MM.1S (cell line): Measurements from ENCODE around the gene GRIK1.

ENCODE experiments used
- DNase-seq: peaks from one replicate; pipeline ENCODE4 v3.0.0-alpha.2; 2015
- H2AFZ ChIP-seq: fragments of 300-600 bp; sonication (generic); 2 replicates; pipeline ENCODE4 v1.6.0; 2016; ENCODE audit warnings: antibody characterized with exemption, low read length
- H3F3A ChIP-seq: fragments of 300-600 bp; sonication (generic); 2 replicates; pipeline ENCODE4 v1.6.1; 2016; ENCODE audit warnings: mild to moderate bottlenecking, antibody characterized with exemption, low read length, moderate library complexity, mixed read lengths; ENCODE audit not compliant: insufficient read depth
- H3K27ac ChIP-seq: fragments of 300-600 bp; sonication (generic); 2 replicates; pipeline ENCODE4 v1.5.1; 2016; ENCODE audit warnings: mild to moderate bottlenecking, low read length
- H3K27me3 ChIP-seq: fragments of 300-600 bp; sonication (generic); replicated peaks from 2 replicates; pipeline ENCODE4 v1.6.0; 2016; ENCODE audit warnings: low read length; ENCODE audit not compliant: insufficient read depth
- H3K36me3 ChIP-seq: fragments of 300-600 bp; sonication (generic); replicated peaks from 2 replicates; pipeline ENCODE4 v1.6.1; 2016; ENCODE audit warnings: mild to moderate bottlenecking, low read length, mixed read lengths; ENCODE audit not compliant: insufficient read depth
- H3K4me1 ChIP-seq: fragments of 300-600 bp; sonication (generic); 2 replicates; pipeline ENCODE4 v1.6.1; 2016; ENCODE audit warnings: low read length, mixed read lengths
- H3K4me2 ChIP-seq: fragments of 300-600 bp; sonication (generic); 2 replicates; pipeline ENCODE4 v1.6.0; 2016; ENCODE audit warnings: low read depth, low read length
- H3K4me3 ChIP-seq: fragments of 300-600 bp; sonication (generic); 2 replicates; pipeline ENCODE4 v1.5.1; 2016; ENCODE audit warnings: low read length, mixed read lengths
- H3K79me2 ChIP-seq: fragments of 300-600 bp; sonication (generic); 2 replicates; pipeline ENCODE4 v1.6.1; 2016; ENCODE audit warnings: mixed run types, low read length, mixed read lengths
- H3K9ac ChIP-seq: fragments of 300-600 bp; sonication (generic); 2 replicates; pipeline ENCODE4 v1.6.1; 2016; ENCODE audit warnings: low read length, mixed read lengths
- H3K9me2 ChIP-seq: fragments of 300-600 bp; sonication (generic); replicated peaks from 2 replicates; pipeline ENCODE4 v1.6.1; 2016; ENCODE audit warnings: mild to moderate bottlenecking, low read length, mixed read lengths; ENCODE audit not compliant: insufficient read depth
- H3K9me3 ChIP-seq: fragments of 300-600 bp; sonication (generic); replicated peaks from 2 replicates; pipeline ENCODE4 v1.6.1; 2016; ENCODE audit warnings: mild to moderate bottlenecking, low read length, mixed read lengths; ENCODE audit not compliant: insufficient read depth
- H4K20me1 ChIP-seq: fragments of 300-600 bp; sonication (generic); 2 replicates; pipeline ENCODE4 v1.6.1; 2016; ENCODE audit warnings: mild to moderate bottlenecking, low read length, moderate library complexity, mixed read lengths; ENCODE audit not compliant: insufficient read depth
- CTCF ChIP-seq: fragments of 300-600 bp; sonication (generic); IDR thresholded peaks from 2 replicates; pipeline ENCODE4 v1.5.1; 2016; ENCODE audit warnings: antibody characterized with exemption, low read length, mixed read lengths
- EZH2 ChIP-seq: fragments of 300-600 bp; sonication (generic); optimal IDR thresholded peaks from 2 replicates; pipeline ENCODE3; 2017; ENCODE audit warnings: low read depth, mild to moderate bottlenecking, antibody characterized with exemption, low read length, mixed read lengths
- EZH2phosphoT487 ChIP-seq: fragments of 300-600 bp; sonication (generic); IDR thresholded peaks from 2 replicates; pipeline ENCODE4 v1.6.1; 2018; ENCODE audit warnings: antibody characterized with exemption, low read length

GRIK1 gene

GRCh38 chr21:29739176-29739575 is 200.6 kb downstream of the GRIK1 start:
- no peak overlapping the region for H2AFZ ChIP-seq
- no peak overlapping the region for H3K4me2 ChIP-seq
- no peaks in the 10 kb centered on the region for H3K79me2 ChIP-seq
- no peaks in the 10 kb centered on the region for H3K36me3 ChIP-seq
- H3K4me3 ChIP-seq = no peak overlapping the region
- DNase-seq = no peak
- no peak overlapping the region for H3K27ac ChIP-seq
- H3K9ac ChIP-seq = no peak overlapping the region
- TF ChIP-seq EZH2 (no peak), EZH2phosphoT487 (no peak), CTCF (no peak)
- H3K9me2 ChIP-seq = no peaks in the 10 kb centered on the region
- H3K9me3 ChIP-seq = no peaks in the 10 kb centered on the region
- H4K20me1 ChIP-seq = no peaks in the 10 kb centered on the region
- no peaks in the 10 kb centered on the region for H3K4me1 ChIP-seq
- H3F3A ChIP-seq = no peaks in the 10 kb centered on the region
- no peaks in the 10 kb centered on the region for H3K27me3 ChIP-seq

GRCh38 chr21:29738730-29739129 is 201.1 kb downstream of the GRIK1 start:
- TF ChIP-seq EZH2phosphoT487 (no peak), CTCF (no peak), EZH2 (no peak)

GRCh38 chr21:29737186-29737585 is 202.6 kb downstream of the GRIK1 start:
- Histone ChIP-seq H4K20me1 (no peaks in the 10 kb centered on the region), H3K36me3 (no peaks in the 10 kb centered on the region), H3K4me3 (no peak overlapping the region), H3K27me3 (no peaks in the 10 kb centered on the region), H3K4me1 (no peaks in the 10 kb centered on the region), H3K9me2 (no peaks in the 10 kb centered on the region), H3K27ac (no peak overlapping the region), H3K4me2 (no peak overlapping the region), H2AFZ (no peak overlapping the region), H3K9ac (no peak overlapping the region), H3K79me2 (no peaks in the 10 kb centered on the region), H3F3A (no peaks in the 10 kb centered on the region), H3K9me3 (no peaks in the 10 kb centered on the region)
- no peak for DNase-seq
- no peak for TF ChIP-seq EZH2phosphoT487
- no peak for TF ChIP-seq CTCF
- no peak for TF ChIP-seq EZH2

More at GRCh38 chr21:29738730-29739129, 201.1 kb downstream of the GRIK1 start:
- no peak overlapping the region for H3K4me3 ChIP-seq
- no peak overlapping the region for H3K27ac ChIP-seq
- no peak overlapping the region for H3K9ac ChIP-seq
- no peak overlapping the region for H2AFZ ChIP-seq
- H3K36me3 ChIP-seq = no peaks in the 10 kb centered on the region
- H4K20me1 ChIP-seq = no peaks in the 10 kb centered on the region
- no peaks in the 10 kb centered on the region for H3K9me3 ChIP-seq
- no peaks in the 10 kb centered on the region for H3K9me2 ChIP-seq
- DNase-seq = no peak
- no peaks in the 10 kb centered on the region for H3K4me1 ChIP-seq
- no peaks in the 10 kb centered on the region for H3K27me3 ChIP-seq
- no peak overlapping the region for H3K4me2 ChIP-seq
- no peaks in the 10 kb centered on the region for H3F3A ChIP-seq
- no peaks in the 10 kb centered on the region for H3K79me2 ChIP-seq
